GM18498 (cell line): ENCODE measurements around the gene SKAP1.
"Not testable (repeated sequence)": the region's sequence is repeated elsewhere in the genome, so short reads cannot be mapped to it uniquely, and the experiment has no call there.

Experiments
- ATAC-seq: cut with Tn5 transposase; IDR thresholded peaks from one replicate; pipeline ENCODE4 v1.9.1; 2021; ENCODE audit warnings: mild to moderate bottlenecking, moderate library complexity; ENCODE audit not compliant: unreplicated experiment

SKAP1 gene

DNA sequence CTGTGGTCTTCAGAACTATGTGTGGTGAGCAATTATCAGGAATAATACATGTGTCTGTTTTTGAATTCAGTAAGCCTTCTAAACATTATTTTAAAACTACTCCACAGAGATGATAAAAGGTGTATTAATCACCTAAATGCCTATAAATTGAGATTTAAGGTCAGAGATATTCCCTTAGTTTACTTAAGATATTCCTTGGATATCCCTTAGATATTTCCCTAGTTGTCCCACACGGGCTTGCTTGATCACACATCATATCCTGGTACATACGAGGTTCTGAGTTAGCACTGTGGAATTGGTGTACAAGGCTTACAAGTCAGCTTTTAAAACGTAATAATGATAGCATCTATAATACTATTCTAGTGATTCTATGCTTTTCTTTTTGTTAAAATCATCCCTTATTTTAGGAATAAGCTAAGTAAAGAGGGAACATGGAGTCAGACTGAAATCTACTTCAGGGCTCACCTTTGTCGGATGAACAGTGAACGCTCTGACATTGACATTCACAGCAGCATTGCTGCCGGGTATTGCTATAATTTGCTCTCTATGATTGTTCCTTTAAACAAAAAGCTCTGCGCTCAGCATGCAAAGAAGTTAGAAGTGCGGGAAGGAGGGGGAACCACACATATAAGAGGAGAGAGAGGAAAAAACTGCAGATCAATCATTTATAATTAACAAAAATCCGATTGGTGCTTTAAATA lies 136.5 kb downstream of the SKAP1 start:
- ATAC-seq: no peak

DNA sequence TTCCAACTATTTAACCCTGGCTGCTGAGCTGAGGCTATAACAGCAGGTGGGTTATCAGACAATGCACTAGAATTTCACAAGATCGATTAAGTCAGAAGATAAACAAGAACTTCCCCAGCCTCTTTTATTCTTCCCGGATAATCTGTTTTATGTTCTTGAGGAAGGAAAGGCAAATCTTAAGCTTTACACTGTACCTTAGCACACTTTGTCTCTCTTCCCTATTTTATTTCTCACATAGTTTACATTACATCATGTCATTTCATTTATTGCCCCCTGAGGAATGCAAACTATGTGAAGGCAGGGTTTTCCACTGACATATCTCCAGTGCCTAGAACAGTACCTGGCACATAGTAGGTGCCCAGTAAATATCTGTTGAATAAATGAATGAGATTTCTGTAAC lies 139.6 kb downstream of the SKAP1 start:
- ATAC-seq: no peak

DNA sequence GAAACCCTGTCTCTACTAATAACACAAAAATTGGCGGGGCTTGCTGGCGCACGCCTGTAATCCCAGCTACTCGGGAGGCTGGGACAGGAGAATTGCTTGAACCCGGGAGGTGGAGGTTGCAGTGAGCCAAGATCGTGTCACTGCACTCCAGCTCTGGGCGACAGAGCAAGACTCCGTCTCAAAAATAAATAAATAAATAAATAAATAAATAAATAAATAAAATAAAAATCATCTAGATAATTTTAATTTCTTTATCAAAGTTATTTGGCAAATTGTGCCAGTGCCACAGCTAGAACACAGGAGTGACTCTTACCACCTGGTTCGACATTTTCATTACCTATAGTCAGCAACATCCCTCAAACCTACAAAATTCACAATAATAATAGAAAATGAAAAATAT lies 143.1 kb downstream of the SKAP1 start:
- not testable (repeated sequence) for ATAC-seq

DNA sequence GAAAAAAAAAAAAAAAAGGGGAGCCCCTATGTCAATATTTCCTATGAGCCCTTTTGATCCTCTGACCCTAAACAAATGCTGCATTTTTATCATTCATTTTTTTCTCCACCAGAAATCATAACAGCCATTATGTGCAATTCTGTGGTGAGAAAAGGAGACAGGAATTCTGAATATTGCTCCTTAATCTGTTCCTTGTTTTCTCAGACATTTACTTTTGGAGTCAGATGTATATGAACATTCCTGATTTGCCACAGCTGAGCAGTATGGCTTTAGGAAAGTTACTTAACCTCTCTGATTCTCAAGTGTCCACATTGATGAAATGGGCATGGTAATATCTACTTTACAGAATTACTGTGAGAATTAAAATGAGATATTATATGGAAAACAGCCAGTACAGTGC lies 144.4 kb downstream of the SKAP1 start:
- no peak for ATAC-seq

DNA sequence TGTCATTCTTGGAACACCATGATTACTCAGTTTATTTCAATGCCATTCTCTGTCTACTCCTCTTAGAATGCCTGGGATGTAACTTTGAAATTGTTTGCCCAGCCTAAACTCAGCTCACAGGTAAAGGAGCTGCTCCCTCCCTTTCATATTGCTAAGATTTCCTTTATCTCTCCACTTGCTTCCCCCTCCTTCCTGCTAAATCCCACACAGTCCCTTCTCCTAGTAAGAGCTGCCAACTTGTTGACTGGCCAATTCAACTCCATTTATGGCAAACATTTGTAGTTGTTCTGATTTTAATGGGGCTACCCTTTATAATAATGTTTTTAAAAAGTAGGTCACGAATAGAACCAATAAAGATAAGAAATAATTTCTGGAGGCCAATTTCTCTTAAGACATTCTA lies 146.1 kb downstream of the SKAP1 start:
- no peak for ATAC-seq

DNA sequence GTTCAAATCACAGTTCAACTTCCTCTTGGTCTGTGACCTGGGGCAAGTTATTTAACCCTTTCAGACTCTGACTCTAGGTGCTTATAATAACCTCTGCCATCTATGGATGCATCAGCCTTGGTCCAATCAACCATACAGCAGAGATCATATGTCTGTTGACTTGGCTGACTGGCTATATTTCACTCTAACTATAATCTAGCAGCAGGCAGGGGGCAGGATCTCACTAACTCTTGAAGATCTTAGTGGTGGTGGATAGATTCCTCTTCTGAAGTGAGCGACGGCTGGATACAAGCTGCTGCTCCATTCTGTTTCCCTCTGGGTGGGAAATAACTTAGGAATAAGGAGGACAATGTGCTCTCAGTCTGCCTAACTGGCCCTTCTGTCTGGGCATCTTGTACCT lies 146.6 kb downstream of the SKAP1 start:
- ATAC-seq: no peak

DNA sequence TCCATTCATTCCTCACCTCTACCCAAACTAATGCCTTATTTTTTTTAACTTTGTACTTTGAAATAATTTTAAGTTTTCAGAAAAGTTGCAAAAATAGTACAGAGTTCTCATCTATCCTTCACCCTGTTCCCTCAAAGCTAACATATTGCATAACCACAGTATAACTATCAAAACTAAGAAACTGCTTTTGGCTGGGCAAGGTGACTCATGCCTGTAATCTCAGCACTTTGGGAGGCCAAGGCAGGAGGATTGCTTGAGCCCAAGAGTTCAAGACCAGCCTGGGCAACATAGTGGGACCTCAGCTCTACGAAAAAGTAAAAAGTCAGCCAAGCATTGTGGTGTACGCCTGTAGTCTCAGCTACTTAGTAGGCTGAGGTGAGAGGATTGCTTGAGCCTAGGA lies 147.7 kb downstream of the SKAP1 start:
- ATAC-seq: no peak

DNA sequence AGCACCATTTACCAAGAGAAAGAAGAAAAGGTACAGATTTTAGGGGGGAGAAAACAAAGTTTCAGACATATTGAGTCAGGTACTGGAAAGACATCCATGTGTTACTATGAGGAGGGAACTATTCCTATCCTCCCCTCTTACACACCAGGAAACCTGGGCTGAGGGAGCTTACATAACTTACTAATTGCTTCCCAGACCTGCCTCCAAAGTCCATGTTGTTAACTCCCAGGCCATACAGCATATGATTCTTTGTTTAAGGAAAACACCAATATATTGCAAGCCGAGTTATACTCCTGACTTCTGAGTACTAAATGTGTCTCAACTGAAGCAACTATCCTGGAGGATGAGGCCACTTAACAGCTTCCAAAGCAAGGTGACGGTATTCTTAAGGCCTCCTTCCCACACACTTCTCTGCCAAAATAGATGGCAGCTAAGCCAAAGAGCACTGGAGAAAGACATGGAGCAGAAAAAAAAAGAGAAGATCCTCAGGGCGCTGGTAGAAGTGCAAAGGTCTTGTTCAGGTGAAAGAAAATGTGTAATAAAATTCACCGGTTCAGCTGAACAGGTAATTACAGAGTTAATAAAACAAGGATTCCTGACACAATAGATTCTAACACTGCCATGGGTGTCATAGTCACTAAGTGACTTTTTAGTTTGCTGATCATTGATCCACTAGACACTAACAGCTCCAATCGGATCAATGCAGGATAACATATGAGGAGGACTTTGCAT lies 151.1 kb downstream of the SKAP1 start:
- no peak for ATAC-seq

DNA sequence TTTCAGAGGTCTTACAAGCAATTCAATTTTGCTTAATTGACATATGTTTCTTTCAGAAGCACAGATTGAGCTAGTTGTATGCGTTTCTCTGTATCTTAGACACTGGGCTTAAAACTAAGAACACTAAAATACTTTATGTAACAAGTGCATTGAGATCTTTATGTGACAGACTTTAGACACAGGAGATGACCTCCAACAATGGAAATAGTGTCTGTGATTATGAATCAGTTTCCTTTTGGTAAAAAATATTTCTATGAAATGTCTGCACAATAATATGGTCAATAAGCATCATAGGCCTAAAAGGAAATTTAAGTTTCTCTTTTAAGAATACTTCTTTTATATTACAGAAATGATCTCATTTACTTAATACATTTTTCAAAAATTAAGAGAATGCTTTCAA lies 153.2 kb downstream of the SKAP1 start:
- no peak for ATAC-seq

DNA sequence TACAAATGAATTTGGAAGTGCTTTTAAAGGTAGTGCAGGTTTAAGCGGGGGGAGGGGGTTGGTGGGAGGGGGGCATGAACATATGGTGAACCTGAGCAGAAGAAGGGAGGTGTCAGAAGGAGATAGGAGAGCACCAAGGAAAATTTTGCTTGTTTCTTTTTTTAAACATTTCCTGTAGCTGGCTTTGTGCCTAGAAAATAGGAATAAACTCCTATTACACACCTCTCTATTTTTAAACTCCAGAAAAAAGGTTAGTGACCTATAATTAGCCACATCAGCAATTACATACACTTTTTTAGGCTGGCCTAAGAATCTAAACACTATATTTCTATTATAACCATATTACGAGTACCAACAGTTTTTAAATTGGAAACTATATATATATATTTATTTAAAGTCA lies 159.1 kb downstream of the SKAP1 start:
- ATAC-seq: no peak

DNA sequence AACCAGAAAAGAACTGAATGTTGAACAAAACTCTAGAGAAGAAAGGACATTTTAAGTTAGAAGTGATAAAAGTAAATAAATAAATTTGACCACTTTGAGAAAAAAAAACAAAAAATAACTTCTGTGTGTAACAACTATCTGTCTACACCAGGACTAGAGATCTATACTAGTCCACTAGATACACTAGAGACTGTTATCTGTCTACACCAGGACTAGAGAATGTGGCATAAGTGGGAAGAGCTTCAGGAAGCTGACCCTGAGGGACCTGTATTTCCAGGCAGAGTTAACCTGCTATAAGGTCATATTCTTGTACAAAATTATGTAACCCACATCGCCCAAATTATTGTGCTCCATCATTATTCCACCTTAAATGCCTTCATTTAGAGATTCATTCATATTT lies 160.8 kb downstream of the SKAP1 start:
- no peak for ATAC-seq

DNA sequence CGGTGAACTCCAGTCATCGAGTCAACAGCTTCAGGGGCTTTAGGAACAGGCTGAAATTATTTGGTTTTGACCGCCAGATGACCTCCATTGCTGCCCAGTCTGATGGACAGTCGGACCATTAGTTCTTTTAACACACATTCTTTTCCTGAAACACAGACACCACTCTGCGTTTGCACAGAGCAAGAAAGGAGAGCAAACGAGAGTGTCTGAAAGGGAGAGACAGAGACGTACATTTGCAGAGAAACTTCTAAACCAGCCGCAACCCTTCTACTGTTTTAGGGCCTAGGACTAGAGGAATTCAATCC lies 166.3 kb downstream of the SKAP1 start:
- no peak for ATAC-seq

DNA sequence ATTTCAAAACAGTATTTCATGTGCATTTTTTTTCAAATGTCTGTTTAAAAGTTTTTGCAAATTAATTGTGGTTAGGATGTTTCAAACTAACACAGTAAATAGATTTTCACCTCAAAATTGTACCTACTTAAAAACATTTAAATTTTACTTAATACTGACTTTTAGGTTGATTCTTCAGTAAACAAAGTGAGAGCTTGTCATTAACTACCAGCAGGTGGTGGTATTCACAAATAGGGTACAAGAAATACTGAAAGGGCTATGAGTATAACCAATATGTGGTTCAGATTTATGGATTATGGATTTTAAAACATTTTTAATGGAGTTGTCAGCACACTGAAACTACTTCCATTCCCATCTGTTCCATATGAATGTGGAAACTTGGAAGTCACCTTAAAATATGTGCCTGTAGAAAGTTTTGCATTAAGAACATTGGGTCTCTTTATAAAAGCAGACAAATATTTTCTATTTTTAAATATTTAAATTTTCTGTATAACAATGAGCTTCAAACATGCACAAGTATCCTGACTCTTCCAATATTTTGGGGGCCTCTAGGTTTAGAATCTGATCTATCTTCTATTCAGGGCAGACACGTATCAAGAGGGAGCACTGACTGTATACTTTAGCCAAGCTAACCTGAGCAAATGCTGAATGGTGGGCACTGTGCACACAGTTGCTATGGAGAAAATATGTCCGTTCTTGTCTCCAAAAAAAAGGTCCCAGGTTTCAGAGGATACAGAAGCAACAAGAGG lies 166.9 kb downstream of the SKAP1 start:
- no peak for ATAC-seq

DNA sequence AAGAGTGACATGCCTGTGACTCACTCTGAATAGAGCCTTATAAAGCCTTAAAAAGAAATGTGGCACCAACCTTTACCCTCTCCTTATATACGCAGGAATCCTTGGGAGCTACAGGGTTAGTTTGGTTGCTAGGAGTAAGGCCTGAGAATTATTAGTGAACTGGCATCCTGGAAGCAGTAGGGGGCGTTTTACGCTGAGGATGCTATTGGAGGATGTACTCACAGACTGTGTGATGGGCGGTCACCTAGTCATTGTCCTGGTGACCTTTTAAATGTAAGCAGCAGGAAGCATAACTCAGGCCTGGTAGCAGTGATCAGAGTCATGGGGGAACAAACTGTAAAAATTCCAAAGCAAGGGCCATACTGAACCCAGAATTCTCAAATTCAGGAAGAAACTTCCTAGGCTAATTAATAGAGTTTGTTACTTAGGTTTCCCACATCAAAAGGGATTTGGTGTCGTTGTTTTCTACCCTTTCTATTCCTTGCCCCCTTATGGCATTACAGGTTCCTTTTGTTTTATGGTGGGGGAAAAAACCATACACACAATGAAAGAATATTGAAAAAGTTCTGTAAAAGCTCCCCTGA lies 168.6 kb downstream of the SKAP1 start:
- ATAC-seq: no peak

DNA sequence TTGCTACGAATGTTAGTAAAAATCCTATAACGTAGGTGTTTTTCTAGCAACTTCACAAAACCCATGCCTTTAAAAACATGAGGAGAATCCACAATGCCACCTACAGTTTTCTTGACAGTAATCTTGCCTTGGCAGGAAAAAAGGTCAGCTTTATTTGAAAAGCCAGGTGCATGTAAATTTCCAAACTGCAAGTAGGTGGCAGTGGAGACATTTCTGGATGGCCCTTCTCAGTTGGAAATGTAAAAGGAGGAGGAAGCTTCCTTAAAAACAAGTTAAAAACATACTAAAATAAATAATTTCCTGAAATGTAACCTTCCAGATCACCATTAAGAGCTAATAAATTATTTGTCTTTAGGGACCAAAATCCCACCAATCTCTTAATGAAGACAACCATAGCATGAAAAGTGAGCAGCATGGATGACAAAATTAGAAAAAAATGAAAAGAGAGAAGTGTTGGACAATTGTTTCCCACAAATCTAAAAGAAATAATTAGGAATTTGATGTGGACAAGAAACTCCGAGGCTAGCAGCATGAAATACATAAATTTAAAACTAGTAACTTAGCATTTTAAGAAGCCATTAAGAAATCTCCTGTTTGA lies 170.2 kb downstream of the SKAP1 start:
- ATAC-seq: no peak

DNA sequence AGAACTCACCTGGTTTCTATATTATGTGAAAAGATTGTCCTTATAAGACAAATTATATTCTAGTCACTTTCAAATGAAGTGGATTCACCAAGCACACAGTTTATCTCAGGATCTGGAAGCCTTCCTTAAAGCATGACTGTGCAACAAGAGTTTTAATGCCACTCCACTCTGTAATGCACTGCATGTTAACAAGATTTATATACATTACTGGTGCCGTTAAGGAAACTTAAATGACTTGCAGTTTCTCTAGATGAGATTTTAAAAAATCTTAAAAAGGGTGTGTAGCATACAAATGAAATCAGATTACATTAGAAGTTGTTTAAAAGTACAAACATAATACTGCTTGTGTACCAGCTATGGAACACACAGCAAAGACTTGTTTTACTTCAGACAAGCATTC lies 171.7 kb downstream of the SKAP1 start:
- no peak for ATAC-seq

DNA sequence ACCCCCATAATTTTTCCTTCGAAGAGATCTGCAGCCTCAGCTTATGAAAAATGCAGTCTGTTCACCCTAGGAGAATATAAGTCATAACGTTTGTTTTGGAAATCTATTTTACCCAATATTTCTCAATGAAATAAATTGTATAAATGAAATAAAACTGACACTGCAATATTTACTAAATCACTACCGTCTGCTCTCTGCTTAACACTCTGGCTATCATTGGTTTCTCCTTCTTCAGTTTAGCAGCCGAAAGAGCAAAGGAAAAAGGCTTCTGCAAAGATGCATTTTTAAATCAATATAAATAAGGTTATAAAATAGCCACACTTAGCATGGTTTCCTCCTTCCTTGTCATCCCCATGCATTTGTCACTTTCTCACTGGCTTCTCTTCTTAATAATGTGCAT lies 174.3 kb downstream of the SKAP1 start:
- no peak for ATAC-seq

DNA sequence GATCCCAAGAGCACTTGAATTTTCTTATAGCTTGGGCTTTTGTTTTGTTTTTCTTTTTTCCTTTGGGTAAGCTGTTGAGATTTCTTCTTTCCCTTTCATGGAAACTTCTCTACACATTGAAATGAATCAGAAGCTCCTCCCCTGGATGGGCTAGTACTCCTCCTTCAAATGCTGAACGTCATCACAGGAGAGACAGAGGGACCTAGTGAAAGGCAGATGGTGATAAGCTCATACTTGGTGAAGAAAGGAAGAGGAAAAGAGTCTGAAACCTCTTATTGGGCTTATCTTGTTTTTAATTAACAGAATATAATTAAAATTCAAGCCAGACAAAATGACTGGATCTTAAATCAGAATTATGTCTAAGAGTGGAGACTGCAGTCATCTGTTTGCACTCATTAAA lies 175.1 kb downstream of the SKAP1 start:
- ATAC-seq: no peak

DNA sequence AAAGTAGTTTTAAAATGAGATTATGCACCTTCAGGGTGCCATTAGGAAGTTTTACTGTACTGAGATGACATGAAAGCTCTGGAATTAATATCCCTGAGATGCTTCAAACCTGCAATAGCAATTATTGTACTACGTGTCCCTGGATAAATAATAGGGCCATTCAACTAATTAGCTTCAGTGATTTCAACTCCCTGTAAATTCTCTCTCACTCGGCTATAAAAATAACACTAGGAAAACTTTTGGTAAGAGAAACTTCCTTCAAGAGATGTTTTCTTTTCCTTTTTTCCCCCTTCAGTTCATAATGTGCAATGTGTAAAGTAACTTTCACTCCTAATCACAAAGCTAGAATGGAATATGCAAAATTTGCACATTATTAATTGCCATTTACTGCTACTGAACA lies 176.0 kb downstream of the SKAP1 start:
- ATAC-seq: no peak

DNA sequence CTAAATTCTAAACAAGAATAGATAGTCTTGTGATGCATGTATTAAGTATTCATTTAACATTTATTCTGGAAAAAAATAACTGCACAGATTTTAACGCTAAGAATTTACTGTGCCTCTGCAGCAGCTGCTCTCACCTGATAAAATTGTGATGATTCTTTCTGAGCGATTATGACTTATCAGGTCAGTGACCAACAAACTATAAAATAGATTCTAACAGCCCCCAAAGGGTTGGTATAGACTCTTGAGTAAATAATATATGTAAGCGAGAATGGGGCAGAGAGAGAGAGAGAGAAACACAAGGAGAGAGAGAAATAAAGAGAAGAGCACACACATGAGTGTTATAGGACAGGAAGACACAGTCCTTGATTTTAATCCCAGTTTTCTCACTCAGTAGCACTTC lies 178.1 kb downstream of the SKAP1 start:
- ATAC-seq: no peak

DNA sequence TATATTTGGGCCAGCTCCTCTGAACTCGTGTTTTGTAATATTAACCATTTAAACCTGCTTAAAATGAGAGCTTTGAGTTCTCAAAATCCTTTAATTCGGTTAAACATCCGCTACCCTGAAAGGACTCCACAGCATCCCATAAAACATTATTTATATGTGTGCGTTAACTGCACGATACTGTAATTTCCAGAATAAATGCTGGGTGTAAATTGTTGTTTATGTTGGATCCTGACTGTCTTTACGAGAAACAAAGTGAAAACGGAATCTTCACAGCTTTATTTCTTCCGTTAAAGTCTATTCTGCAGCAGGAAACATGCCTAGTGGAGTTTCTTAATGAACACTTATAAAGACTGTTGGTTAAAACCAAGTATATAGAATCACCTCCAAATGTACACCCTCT lies 179.1 kb downstream of the SKAP1 start:
- no peak for ATAC-seq

DNA sequence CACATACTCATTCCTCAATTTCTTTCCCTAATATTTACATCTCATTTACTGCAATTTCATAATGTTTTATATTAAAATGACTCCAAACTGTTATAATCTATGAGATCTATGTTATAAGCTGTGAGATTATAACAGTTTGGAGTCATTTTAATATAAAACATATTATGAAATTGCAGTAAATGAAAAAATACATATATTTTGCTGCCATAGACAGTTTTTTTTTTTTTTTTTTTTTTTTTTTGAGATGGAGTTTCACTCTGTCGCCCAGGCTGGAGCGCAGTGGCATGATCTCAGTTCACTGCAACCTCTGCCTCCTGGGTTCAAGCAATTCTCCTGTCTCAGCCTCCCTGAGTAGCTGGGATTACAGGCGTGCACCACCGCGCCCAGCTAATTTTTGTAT lies 180.0 kb downstream of the SKAP1 start:
- not testable (repeated sequence) for ATAC-seq
